ENCODE results near the gene TRAT1. TPM values are rescaled to one million over a fixed set of nuclear protein-coding genes. Genes with fewer than 3 reads are reported as not detected.
A peak's percentile ranks its signal among the peaks of the same experiment; 100 is the strongest.

TRAT1 gene
- total RNA-seq, 4 donors from 2014 or later: 2.3 to 3.3 TPM; not detected in 2

GRCh38 chr3:108826309-108827187 is 4.0 kb downstream of the TRAT1 start:
- no peaks in the 10 kb centered on the region for H3K4me1 ChIP-seq
- H3K4me3 ChIP-seq: no peak overlapping the region
- no peaks in the 10 kb centered on the region for H3K27me3 ChIP-seq
- H3K36me3 ChIP-seq: no peaks in the 10 kb centered on the region
- H3K9me3 ChIP-seq: no peaks in the 10 kb centered on the region
- no peak overlapping the region for H3K27ac ChIP-seq
- no peak for DNase-seq
- no peak for TF ChIP-seq POLR2A (IDR thresholded peaks at IDR 0.05)
- TF ChIP-seq, protein P1, sequence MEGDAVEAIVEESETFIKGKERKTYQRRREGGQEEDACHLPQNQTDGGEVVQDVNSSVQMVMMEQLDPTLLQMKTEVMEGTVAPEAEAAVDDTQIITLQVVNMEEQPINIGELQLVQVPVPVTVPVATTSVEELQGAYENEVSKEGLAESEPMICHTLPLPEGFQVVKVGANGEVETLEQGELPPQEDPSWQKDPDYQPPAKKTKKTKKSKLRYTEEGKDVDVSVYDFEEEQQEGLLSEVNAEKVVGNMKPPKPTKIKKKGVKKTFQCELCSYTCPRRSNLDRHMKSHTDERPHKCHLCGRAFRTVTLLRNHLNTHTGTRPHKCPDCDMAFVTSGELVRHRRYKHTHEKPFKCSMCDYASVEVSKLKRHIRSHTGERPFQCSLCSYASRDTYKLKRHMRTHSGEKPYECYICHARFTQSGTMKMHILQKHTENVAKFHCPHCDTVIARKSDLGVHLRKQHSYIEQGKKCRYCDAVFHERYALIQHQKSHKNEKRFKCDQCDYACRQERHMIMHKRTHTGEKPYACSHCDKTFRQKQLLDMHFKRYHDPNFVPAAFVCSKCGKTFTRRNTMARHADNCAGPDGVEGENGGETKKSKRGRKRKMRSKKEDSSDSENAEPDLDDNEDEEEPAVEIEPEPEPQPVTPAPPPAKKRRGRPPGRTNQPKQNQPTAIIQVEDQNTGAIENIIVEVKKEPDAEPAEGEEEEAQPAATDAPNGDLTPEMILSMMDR (IDR thresholded peaks at IDR 0.05): no peak

DNA sequence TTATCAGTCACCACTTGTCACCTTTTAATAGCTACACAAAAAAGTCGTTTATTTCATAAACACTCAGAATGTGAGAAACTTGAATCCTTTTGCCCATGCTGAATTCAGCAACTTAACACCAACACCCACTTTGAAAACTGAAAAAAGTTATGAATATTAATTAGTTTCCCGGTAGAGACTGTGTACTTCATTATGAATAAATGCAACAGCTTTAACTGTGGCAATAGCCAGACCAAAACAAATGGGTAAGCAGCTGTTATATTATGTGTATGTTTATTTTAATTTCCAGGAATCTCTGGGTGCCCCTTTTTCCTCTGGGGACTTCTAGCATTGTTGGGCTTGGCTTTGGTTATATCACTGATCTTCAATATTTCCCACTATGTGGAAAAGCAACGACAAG is 7.8 kb downstream of the TRAT1 start:
- H3K36me3 ChIP-seq: no peaks in the 10 kb centered on the region
- no peak for DNase-seq
- TF ChIP-seq, protein P1 (IDR thresholded peaks at IDR 0.05): no peak
- TF ChIP-seq POLR2A (IDR thresholded peaks at IDR 0.05): no peak
- H3K27ac ChIP-seq: no peak overlapping the region
- H3K9me3 ChIP-seq: no peaks in the 10 kb centered on the region
- H3K4me1 ChIP-seq: no peaks in the 10 kb centered on the region
- H3K27me3 ChIP-seq: no peaks in the 10 kb centered on the region
- no peak overlapping the region for H3K4me3 ChIP-seq

- DNase-seq: no peak
- Histone ChIP-seq H3K27ac (no peak overlapping the region), H3K27me3 (no peaks in the 10 kb centered on the region), H3K4me1 (no peaks in the 10 kb centered on the region), H3K4me3 (no peak overlapping the region), H3K36me3 (no peaks in the 10 kb centered on the region), H3K9me3 (no peaks in the 10 kb centered on the region)
- no peak for TF ChIP-seq POLR2A (IDR thresholded peaks at IDR 0.05)
- TF ChIP-seq, protein P1 (IDR thresholded peaks at IDR 0.05): no peak
Measured at GRCh38 chr3:108830991-108831614, 8.5 kb downstream of the TRAT1 start.

DNA sequence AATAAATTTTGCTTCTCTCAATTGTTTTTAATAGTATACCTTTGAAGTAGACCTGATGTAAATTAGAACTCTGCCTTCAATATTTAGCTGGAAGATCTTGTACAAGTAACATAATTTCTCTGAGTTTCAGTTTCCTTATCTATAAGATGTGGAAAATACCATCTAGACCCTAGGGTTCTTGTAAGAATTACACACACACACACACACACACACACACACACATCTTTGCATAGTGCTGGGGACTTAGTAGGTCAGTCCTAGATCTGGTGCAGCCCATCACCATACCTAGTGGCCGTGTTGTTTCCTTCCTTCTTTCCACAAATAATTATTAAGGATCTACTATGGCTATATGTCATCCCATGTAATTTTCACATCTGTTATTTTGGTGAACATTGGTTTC is 11.0 kb downstream of the TRAT1 start:
- H3K27me3 ChIP-seq: no peaks in the 10 kb centered on the region

GRCh38 chr3:108834551-108834950 is 12.0 kb downstream of the TRAT1 start:
- Histone ChIP-seq H3K27ac (peak overlapping the region in 1 of 4 donors; percentile 27), H3K9me3 (no peaks in the 10 kb centered on the region), H3K4me1 (no peaks in the 10 kb centered on the region), H3K36me3 (no peaks in the 10 kb centered on the region), H3K27me3 (no peaks in the 10 kb centered on the region), H3K4me3 (no peak overlapping the region)
- DNase-seq: no peak
- TF ChIP-seq, protein P1 (IDR thresholded peaks at IDR 0.05): no peak
- TF ChIP-seq POLR2A (IDR thresholded peaks at IDR 0.05): no peak

More for the DNA sequence above, 11.0 kb downstream of the TRAT1 start:
- H3K27ac ChIP-seq: no peak overlapping the region
- no peak overlapping the region for H3K4me3 ChIP-seq
- TF ChIP-seq, protein P1 (IDR thresholded peaks at IDR 0.05): no peak
- TF ChIP-seq POLR2A (IDR thresholded peaks at IDR 0.05): no peak
- no peaks in the 10 kb centered on the region for H3K9me3 ChIP-seq
- H3K4me1 ChIP-seq: no peaks in the 10 kb centered on the region
- H3K36me3 ChIP-seq: no peaks in the 10 kb centered on the region
- no peak for DNase-seq

Measured in Peyer's patch (tissue), 4 donors.